ENCODE results near the gene FAM83G. TPM values are rescaled to one million over a fixed set of nuclear protein-coding genes. Genes with fewer than 3 reads are reported as not detected.

FAM83G gene
- total RNA-seq, 4 donors from 2014 or later = 1.0 to 10.7 (median 1.8) TPM

DNA sequence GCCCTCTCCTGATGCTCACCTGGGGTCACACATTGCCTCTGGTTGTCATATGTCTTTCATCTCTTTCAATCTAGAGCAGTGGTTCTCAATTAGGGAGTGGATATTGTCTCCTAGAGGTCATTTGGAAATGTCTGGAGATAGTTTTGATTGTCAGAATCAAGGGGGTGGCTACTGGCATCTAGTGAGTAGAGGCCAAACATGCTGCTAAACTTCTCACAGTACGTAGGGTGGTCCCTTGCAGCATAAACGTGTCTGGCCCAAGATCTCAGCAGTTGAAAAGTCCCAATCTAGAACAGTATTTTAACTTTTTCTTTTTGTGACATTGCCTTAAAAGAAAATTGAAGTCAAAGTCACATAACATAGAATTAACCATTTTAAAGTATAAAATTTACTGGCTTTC, 83.1 kb downstream of the FAM83G start:
- intact Hi-C loops (cut with DNase I; ENCODE audit: low total_unique reads) = no loop called here
- no peak for DNase-seq
- Histone ChIP-seq H3K4me1 (peaks cover 0 to 4% of the 10 kb centered on the region in 2 donors), H3K27ac (no peak overlapping the region), H3K9me3 (no peaks in the 10 kb centered on the region), H3K4me3 (no peak overlapping the region), H3K27me3 (no peaks in the 10 kb centered on the region), H3K36me3 (no peaks in the 10 kb centered on the region)
- no peak for TF ChIP-seq POLR2A (IDR thresholded peaks at IDR 0.05)
- TF ChIP-seq, protein P1, sequence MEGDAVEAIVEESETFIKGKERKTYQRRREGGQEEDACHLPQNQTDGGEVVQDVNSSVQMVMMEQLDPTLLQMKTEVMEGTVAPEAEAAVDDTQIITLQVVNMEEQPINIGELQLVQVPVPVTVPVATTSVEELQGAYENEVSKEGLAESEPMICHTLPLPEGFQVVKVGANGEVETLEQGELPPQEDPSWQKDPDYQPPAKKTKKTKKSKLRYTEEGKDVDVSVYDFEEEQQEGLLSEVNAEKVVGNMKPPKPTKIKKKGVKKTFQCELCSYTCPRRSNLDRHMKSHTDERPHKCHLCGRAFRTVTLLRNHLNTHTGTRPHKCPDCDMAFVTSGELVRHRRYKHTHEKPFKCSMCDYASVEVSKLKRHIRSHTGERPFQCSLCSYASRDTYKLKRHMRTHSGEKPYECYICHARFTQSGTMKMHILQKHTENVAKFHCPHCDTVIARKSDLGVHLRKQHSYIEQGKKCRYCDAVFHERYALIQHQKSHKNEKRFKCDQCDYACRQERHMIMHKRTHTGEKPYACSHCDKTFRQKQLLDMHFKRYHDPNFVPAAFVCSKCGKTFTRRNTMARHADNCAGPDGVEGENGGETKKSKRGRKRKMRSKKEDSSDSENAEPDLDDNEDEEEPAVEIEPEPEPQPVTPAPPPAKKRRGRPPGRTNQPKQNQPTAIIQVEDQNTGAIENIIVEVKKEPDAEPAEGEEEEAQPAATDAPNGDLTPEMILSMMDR (IDR thresholded peaks at IDR 0.05) = no peak

DNA sequence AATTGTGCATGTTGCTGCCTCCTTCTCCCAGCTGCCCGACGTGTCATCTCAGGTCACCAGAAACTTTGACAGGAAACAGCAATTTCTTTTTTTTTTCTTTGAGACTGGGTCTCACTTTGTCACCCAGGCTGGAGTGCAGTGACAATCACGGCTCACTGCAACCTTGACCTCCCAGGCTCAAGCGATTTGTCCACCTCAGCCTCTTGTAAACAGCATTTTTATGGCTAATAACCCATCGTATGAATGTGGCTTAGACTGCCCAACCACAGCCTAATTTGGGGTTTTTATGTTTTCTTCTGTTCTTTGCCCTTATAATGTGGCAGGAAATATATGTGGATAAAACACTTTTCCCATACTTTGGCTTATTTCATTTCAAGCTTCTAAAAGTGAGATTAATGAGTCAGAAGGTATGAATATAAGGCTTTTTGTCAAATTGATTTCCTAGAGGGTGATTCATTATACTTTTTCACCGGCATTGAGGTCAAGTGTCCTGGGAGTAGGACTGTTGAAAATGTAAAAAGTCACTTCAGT, 83.6 kb downstream of the FAM83G start:
- TF ChIP-seq POLR2A (IDR thresholded peaks at IDR 0.05) = no peak
- Histone ChIP-seq H3K9me3 (no peaks in the 10 kb centered on the region), H3K27me3 (no peaks in the 10 kb centered on the region), H3K4me1 (peaks cover 0 to 4% of the 10 kb centered on the region in 2 donors), H3K36me3 (no peaks in the 10 kb centered on the region), H3K4me3 (no peak overlapping the region), H3K27ac (no peak overlapping the region)
- intact Hi-C loops (cut with DNase I; ENCODE audit: low total_unique reads) = no loop called here
- no peak for DNase-seq

DNA sequence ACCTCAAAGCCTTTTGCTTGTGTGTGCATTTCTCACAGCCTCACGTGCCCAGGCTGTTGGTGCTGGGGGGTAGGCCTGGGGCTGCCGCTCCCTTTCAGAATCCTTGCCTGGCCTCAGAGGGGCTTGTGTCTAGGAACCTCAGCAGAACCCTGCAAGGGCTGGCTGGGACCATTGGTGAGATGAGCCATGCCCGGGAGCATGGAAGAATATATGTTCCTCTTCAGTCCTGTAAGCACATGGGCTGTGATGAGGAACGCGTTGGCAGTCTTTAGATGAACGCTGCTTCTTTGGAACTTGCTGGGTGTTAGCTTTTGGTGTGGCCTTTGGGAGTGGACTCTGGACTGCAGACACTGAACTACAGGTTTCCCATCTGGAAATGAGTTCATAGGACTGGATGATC, 84.6 kb downstream of the FAM83G start:
- Histone ChIP-seq H3K9me3 (no peaks in the 10 kb centered on the region), H3K36me3 (no peaks in the 10 kb centered on the region), H3K27ac (no peak overlapping the region), H3K4me1 (peaks cover 0 to 4% of the 10 kb centered on the region in 2 donors), H3K4me3 (no peak overlapping the region), H3K27me3 (no peaks in the 10 kb centered on the region)
- TF ChIP-seq, protein P1 (IDR thresholded peaks at IDR 0.05) = no peak
- no peak for TF ChIP-seq POLR2A (IDR thresholded peaks at IDR 0.05)
- intact Hi-C loops (cut with DNase I; ENCODE audit: low total_unique reads) = no loop called here
- no peak for DNase-seq

Small RNA genes within 50 kb of the gene (small RNA-seq; reads per million reads assigned to genes)
- not detected for gene AC090286.3
- gene RF00324 = not detected

Other genes starting within 250 kb of the FAM83G start
- gene TVP23B, start 223.6 kb downstream of the FAM83G start, total RNA-seq = 10 to 100 TPM; 24.8 to 74.2 (median 51.6) TPM
- gene PRPSAP2, start 146.6 kb downstream of the FAM83G start, total RNA-seq = 10 to 100 TPM; 18.2 to 65.9 (median 39.2) TPM
- not detected for gene SLC5A10, start 52.6 kb downstream of the FAM83G start, total RNA-seq
- gene GRAP, start 42.2 kb upstream of the FAM83G start, total RNA-seq = 10 to 100 TPM in 2 of 4 donors, 1 to 10 TPM in 2; 8.3 to 21.2 (median 13.5) TPM
- gene GRAPL, start 122.8 kb upstream of the FAM83G start, total RNA-seq = 1 to 10 TPM in 2 of 4 donors, not detected in 2; 8.5 to 9.5 TPM
- gene EPN2, start 232.6 kb upstream of the FAM83G start, total RNA-seq = 100 to 1,000 TPM in 2 of 4 donors, 10 to 100 TPM in 2; 25.6 to 145 (median 84.1) TPM